ENCODE data around the gene AIFM1. TPM values are rescaled to one million over a fixed set of nuclear protein-coding genes. Genes with fewer than 3 reads are reported as not detected.

AIFM1 gene
- total RNA-seq: 29.9 and 31.9 TPM in 2 replicates

GRCh38 chrX:130165703-130166502 lies at the start of gene AIFM1:
Gene AIFM1 (minus strand): TSS chrX:130165841. CDS start chrX:130165656, 185 bp downstream.
- peak; percentile 82 for DNase-seq (ENCODE audit: low read depth, low spot score)

GRCh38 chrX:130213376-130213775 lies 47.7 kb upstream of the AIFM1 start:
- DNase-seq (ENCODE audit: low read depth, low spot score): no peak

- no peak for DNase-seq (ENCODE audit: low read depth, low spot score)
These were observed 46.7 kb upstream of the AIFM1 start for GRCh38 chrX:130212371-130212770.

GRCh38 chrX:130211415-130212186 lies 46.0 kb upstream of the AIFM1 start:
- DNase-seq (ENCODE audit: low read depth, low spot score): no peak

GRCh38 chrX:130204647-130205046 lies 39.0 kb upstream of the AIFM1 start:
- no peak for DNase-seq (ENCODE audit: low read depth, low spot score)

- no peak for DNase-seq (ENCODE audit: low read depth, low spot score)
These were observed 31.8 kb upstream of the AIFM1 start for GRCh38 chrX:130197464-130197863.

GRCh38 chrX:130196466-130196865 lies 30.8 kb upstream of the AIFM1 start:
- DNase-seq (ENCODE audit: low read depth, low spot score): no peak

GRCh38 chrX:130190801-130191200 lies 25.2 kb upstream of the AIFM1 start:
- DNase-seq (ENCODE audit: low read depth, low spot score): no peak

- no peak for DNase-seq (ENCODE audit: low read depth, low spot score)
These were observed 21.0 kb upstream of the AIFM1 start for GRCh38 chrX:130186651-130187050.

GRCh38 chrX:130184857-130185256 lies 19.2 kb upstream of the AIFM1 start:
- no peak for DNase-seq (ENCODE audit: low read depth, low spot score)

GRCh38 chrX:130184168-130184567 lies 18.5 kb upstream of the AIFM1 start:
- DNase-seq (ENCODE audit: low read depth, low spot score): no peak

GRCh38 chrX:130179579-130180215 lies 14.1 kb upstream of the AIFM1 start:
- DNase-seq (ENCODE audit: low read depth, low spot score): no peak

- no peak for DNase-seq (ENCODE audit: low read depth, low spot score)
These were observed 13.5 kb upstream of the AIFM1 start for GRCh38 chrX:130179170-130179569.

GRCh38 chrX:130176942-130177341 lies 11.3 kb upstream of the AIFM1 start:
- no peak for DNase-seq (ENCODE audit: low read depth, low spot score)

GRCh38 chrX:130176354-130176776 lies 10.7 kb upstream of the AIFM1 start:
- DNase-seq (ENCODE audit: low read depth, low spot score): no peak

- no peak for DNase-seq (ENCODE audit: low read depth, low spot score)
These were observed 9.3 kb upstream of the AIFM1 start for GRCh38 chrX:130174937-130175336.

- no peak for DNase-seq (ENCODE audit: low read depth, low spot score)
These were observed 8.5 kb upstream of the AIFM1 start for GRCh38 chrX:130174045-130174704.

- DNase-seq (ENCODE audit: low read depth, low spot score): no peak
These were observed 7.7 kb upstream of the AIFM1 start for GRCh38 chrX:130173190-130173895.

GRCh38 chrX:130172127-130172845 lies 6.6 kb upstream of the AIFM1 start:
- DNase-seq (ENCODE audit: low read depth, low spot score): no peak

- DNase-seq (ENCODE audit: low read depth, low spot score): no peak
These were observed 5.9 kb upstream of the AIFM1 start, which contains the start of gene RAB33A for GRCh38 chrX:130171446-130172126. Gene RAB33A (plus strand): TSS chrX:130171962. CDS start chrX:130172063, 101 bp downstream.
